PC-3 (cell line): Measurements from ENCODE around the gene PLEKHA6. TPM values are rescaled to one million over a fixed set of nuclear protein-coding genes. Genes with fewer than 3 reads are reported as not detected.

Experiments used
- ATAC-seq: fragments of 200-7000 bp; cut with Tn5 transposase; 2 replicates; pipeline ENCODE4 v1.9.1; 2020; ENCODE audit warnings: mild to moderate bottlenecking, moderate library complexity
- BruUV-seq: library from RNA; stranded (reverse); fragments of 400-500 nt; replicated peaks from 2 replicates; lab custom pipeline; 2021; lab: Mats Ljungman, UMichigan
- CTCF ChIA-PET: fragments of 300-600 bp; sonication (Branson Sonifier 250); formaldehyde crosslinking; loops from one replicate; lab custom pipeline; 2022; ENCODE audit warnings: antibody characterized with exemption; lab: Charles Lee
- POLR2A ChIA-PET: fragments of 300-600 bp; sonication (Branson Sonifier 250); formaldehyde crosslinking; loops from one replicate; lab custom pipeline; 2022; ENCODE audit warnings: antibody characterized with exemption; ENCODE audit not compliant: unreplicated experiment; lab: Charles Lee
- DNase-seq: peaks from one replicate; pipeline ENCODE4 v3.0.0-alpha.2; 2015
- H2AFZ ChIP-seq: fragments of 300-600 bp; sonication (generic); 2 replicates; pipeline ENCODE4 v1.6.0; 2016; ENCODE audit warnings: antibody characterized with exemption, low read length
- H3F3A ChIP-seq: fragments of 300-600 bp; sonication (generic); one replicate; pipeline ENCODE4 v1.6.0; 2017; ENCODE audit warnings: antibody characterized with exemption, low read length, control low read depth, mild to moderate bottlenecking; ENCODE audit not compliant: unreplicated experiment
- H3K27ac ChIP-seq: fragments of 300-600 bp; sonication (generic); 2 replicates; pipeline ENCODE4 v1.5.1; 2016; ENCODE audit warnings: mild to moderate bottlenecking, low read length
- H3K27me3 ChIP-seq: fragments of 300-600 bp; sonication (generic); 2 replicates; pipeline ENCODE4 v1.6.1; 2016; ENCODE audit warnings: low read length, mixed read lengths
- H3K36me3 ChIP-seq: fragments of 300-600 bp; sonication (generic); 2 replicates; pipeline ENCODE4 v1.6.1; 2016; ENCODE audit warnings: low read depth, mixed run types, low read length, mixed read lengths
- H3K4me1 ChIP-seq: fragments of 300-600 bp; sonication (generic); 2 replicates; pipeline ENCODE4 v1.5.1; 2016; ENCODE audit warnings: low read length; ENCODE audit not compliant: insufficient read depth
- H3K4me2 ChIP-seq: fragments of 300-600 bp; sonication (generic); 2 replicates; pipeline ENCODE4 v1.6.0; 2016; ENCODE audit warnings: low read length
- H3K4me3 ChIP-seq: fragments of 300-600 bp; sonication (generic); 2 replicates; pipeline ENCODE4 v1.5.1; 2016; ENCODE audit warnings: mild to moderate bottlenecking, low read length, mixed read lengths
- H3K79me2 ChIP-seq: fragments of 300-600 bp; sonication (generic); 2 replicates; pipeline ENCODE4 v1.6.1; 2017; ENCODE audit warnings: low read length, mixed read lengths
- H3K9ac ChIP-seq: fragments of 300-600 bp; sonication (generic); 2 replicates; pipeline ENCODE4 v1.6.0; 2016; ENCODE audit warnings: mild to moderate bottlenecking, low read length
- H3K9me2 ChIP-seq: fragments of 300-600 bp; sonication (generic); replicated peaks from 2 replicates; pipeline ENCODE4 v1.6.1; 2016; ENCODE audit warnings: mixed run types, low read length, mixed read lengths
- H3K9me3 ChIP-seq: fragments of 300-600 bp; sonication (generic); 2 replicates; pipeline ENCODE4 v1.6.1; 2016; ENCODE audit warnings: low read length, mixed read lengths
- H4K20me1 ChIP-seq: fragments of 300-600 bp; sonication (generic); 2 replicates; pipeline ENCODE4 v1.6.1; 2016; ENCODE audit warnings: low read length, mixed read lengths
- CTCF ChIP-seq: fragments of 300-600 bp; sonication (generic); conservative IDR thresholded peaks from 2 replicates; pipeline ENCODE4 v1.5.1; 2017; ENCODE audit warnings: antibody characterized with exemption, low read depth, mild to moderate bottlenecking, low read length
- EZH2 ChIP-seq: fragments of 300-600 bp; sonication (generic); IDR thresholded peaks from one replicate; pipeline ENCODE4 v1.6.1; 2017; ENCODE audit warnings: antibody characterized with exemption, mild to moderate bottlenecking, low read length; ENCODE audit not compliant: unreplicated experiment
- EZH2phosphoT487 ChIP-seq: fragments of 300-600 bp; sonication (generic); IDR thresholded peaks from 2 replicates; pipeline ENCODE4 v1.6.1; 2018; ENCODE audit warnings: mild to moderate bottlenecking, antibody characterized with exemption, low read length, borderline replicate concordance
- intact Hi-C: fragments of 100-400 bp; cut with micrococcal nuclease; formaldehyde crosslinking; loops from 2 replicates; pipeline ENCODE4 v1.9.0; 2023
- total RNA-seq: library from RNA; depleted of rRNA; stranded (reverse); fragments of >200 nt; gene quantifications from 2 replicates; pipeline ENCODE4 v1.2.3, GENCODE V29; 2014

Gene PLEKHA6
- total RNA-seq, 1 experiment from 2014 or later, result 53.8 TPM

- no peaks in the 10 kb centered on the region for H3F3A ChIP-seq
- H3K36me3 ChIP-seq, result no peaks in the 10 kb centered on the region
- ATAC-seq, result no peak
- TF ChIP-seq CTCF (no peak), EZH2 (no peak), EZH2phosphoT487 (no peak)
- ChIA-PET POLR2A (no interaction called here), CTCF (no interaction called here)
- no peak overlapping the region for H3K4me3 ChIP-seq
- H3K9me2 ChIP-seq, result no peaks in the 10 kb centered on the region
- H3K27ac ChIP-seq, result no peak overlapping the region
- no peak overlapping the region for H2AFZ ChIP-seq
- H3K4me2 ChIP-seq, result no peak overlapping the region
- no peaks in the 10 kb centered on the region for H3K79me2 ChIP-seq
- no peaks in the 10 kb centered on the region for H4K20me1 ChIP-seq
- no peaks in the 10 kb centered on the region for H3K9me3 ChIP-seq
- intact Hi-C loops, result no loop called here
- H3K9ac ChIP-seq, result no peak overlapping the region
- peaks cover 39% of the 10 kb centered on the region for H3K4me1 ChIP-seq
- no peaks in the 10 kb centered on the region for H3K27me3 ChIP-seq
- DNase-seq, result no peak
- BruUV-seq, result no TSS peak
These were observed 157.2 kb downstream of the PLEKHA6 start for GRCh38 chr1:204202481-204202880.

DNA sequence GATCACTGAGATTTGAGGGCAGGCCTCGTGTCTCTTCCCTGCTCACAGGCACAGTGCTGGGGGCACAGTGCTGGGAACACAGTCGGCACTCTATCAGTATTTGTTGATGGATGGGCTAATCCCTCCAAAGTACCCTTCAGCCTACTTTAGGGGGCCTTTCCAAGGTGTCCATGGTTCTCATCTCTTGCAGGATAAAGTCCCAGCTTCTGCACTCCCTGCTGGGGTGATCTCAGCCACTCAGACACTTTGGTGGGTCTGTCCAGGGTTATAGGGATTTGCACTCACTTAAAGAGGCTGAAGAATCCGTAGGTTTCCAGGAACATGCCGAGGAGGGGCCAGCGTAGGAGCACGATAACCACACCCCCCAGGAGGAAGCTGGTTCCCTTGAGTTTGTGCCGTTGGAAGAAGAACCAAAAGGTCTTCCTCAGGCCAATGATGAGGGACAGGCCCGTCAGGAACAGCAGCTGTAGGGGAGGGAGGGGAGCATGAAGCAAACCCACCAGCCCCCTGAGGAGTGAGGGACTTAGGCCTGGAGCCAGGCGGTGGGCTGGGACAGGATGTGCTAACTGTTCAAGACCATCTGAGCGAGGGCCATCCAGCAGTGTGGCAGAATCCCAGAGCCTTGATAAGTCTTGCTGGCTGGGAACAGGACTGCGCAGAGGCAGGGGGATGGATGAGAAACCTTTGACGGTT lies 158.2 kb downstream of the PLEKHA6 start:
- intact Hi-C loops, result no loop called here
- no peak overlapping the region for H3K9ac ChIP-seq
- ChIA-PET POLR2A (no interaction called here), CTCF (no interaction called here)
- H3K9me3 ChIP-seq, result no peaks in the 10 kb centered on the region
- H3K27ac ChIP-seq, result no peak overlapping the region
- H3K4me1 ChIP-seq, result peaks cover 34% of the 10 kb centered on the region
- H2AFZ ChIP-seq, result no peak overlapping the region
- H3K79me2 ChIP-seq, result no peaks in the 10 kb centered on the region
- no peaks in the 10 kb centered on the region for H4K20me1 ChIP-seq
- ATAC-seq, result no peak
- H3F3A ChIP-seq, result no peaks in the 10 kb centered on the region
- H3K4me3 ChIP-seq, result no peak overlapping the region
- no peaks in the 10 kb centered on the region for H3K27me3 ChIP-seq
- no peaks in the 10 kb centered on the region for H3K36me3 ChIP-seq
- TF ChIP-seq CTCF, result no peak
- TF ChIP-seq EZH2, result no peak
- no peak for TF ChIP-seq EZH2phosphoT487
- no peak for DNase-seq
- H3K9me2 ChIP-seq, result no peaks in the 10 kb centered on the region
- no TSS peak for BruUV-seq
- H3K4me2 ChIP-seq, result no peak overlapping the region

DNA sequence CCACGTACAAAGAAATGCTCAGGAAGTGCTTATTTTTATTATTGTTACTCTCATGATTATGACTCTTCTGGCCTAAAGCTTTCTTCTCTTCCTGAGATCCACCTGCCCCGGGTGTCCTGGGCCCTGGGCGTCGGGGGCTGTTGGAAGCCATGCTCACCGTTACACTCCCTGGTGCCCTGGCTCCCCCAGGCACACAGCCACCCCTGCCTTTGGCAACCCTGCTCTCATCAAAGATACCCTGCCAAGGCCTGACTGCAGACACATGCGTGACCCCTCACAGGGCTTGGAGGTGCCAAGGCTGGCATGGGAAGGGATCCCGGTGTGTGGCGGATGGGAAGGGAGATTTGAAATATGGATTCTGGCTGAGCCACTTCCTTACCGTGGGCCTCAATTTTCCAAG lies 160.2 kb downstream of the PLEKHA6 start:
- H3K4me2 ChIP-seq, result no peak overlapping the region
- TF ChIP-seq EZH2, result no peak
- H4K20me1 ChIP-seq, result no peaks in the 10 kb centered on the region
- no peaks in the 10 kb centered on the region for H3K9me2 ChIP-seq
- no peaks in the 10 kb centered on the region for H3F3A ChIP-seq
- H3K79me2 ChIP-seq, result no peaks in the 10 kb centered on the region
- peak overlapping the region; percentile 37; the same call in 1 of the 2 replicates for H3K9ac ChIP-seq
- H3K36me3 ChIP-seq, result no peaks in the 10 kb centered on the region
- intact Hi-C loops, result loop anchor here (2.0 kb wide), 3 partner anchors 29 to 339 kb away; partner anchors contain the start of gene SNRPE
- ATAC-seq, result no peak
- no peaks in the 10 kb centered on the region for H3K27me3 ChIP-seq
- ChIA-PET POLR2A (no interaction called here), CTCF (interaction anchor here (0.7 to 2.4 kb wide), 2 partner anchors 36 to 144 kb away, joined by 3 to 70 read pairs; no protein-coding TSS in a partner anchor)
- H3K4me3 ChIP-seq, result no peak overlapping the region
- no peak overlapping the region for H2AFZ ChIP-seq
- H3K9me3 ChIP-seq, result no peaks in the 10 kb centered on the region
- BruUV-seq, result no TSS peak
- DNase-seq, result no peak
- peak overlapping the region; percentile 73 for H3K27ac ChIP-seq
- H3K4me1 ChIP-seq, result peaks cover 37% of the 10 kb centered on the region
